ENCODE measurements around the gene C1QTNF12.

- TF ChIP-seq, protein P1, sequence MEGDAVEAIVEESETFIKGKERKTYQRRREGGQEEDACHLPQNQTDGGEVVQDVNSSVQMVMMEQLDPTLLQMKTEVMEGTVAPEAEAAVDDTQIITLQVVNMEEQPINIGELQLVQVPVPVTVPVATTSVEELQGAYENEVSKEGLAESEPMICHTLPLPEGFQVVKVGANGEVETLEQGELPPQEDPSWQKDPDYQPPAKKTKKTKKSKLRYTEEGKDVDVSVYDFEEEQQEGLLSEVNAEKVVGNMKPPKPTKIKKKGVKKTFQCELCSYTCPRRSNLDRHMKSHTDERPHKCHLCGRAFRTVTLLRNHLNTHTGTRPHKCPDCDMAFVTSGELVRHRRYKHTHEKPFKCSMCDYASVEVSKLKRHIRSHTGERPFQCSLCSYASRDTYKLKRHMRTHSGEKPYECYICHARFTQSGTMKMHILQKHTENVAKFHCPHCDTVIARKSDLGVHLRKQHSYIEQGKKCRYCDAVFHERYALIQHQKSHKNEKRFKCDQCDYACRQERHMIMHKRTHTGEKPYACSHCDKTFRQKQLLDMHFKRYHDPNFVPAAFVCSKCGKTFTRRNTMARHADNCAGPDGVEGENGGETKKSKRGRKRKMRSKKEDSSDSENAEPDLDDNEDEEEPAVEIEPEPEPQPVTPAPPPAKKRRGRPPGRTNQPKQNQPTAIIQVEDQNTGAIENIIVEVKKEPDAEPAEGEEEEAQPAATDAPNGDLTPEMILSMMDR (IDR thresholded peaks at IDR 0.05): no peak
- TF ChIP-seq POLR2A (IDR thresholded peaks at IDR 0.05): no peak
These were observed 4.3 kb upstream of the C1QTNF12 start for GRCh38 chr1:1250786-1251284.
